Stomach (tissue), 4 donors: ENCODE measurements around the gene NRDE2.

Experiments
- CTCF ChIP-seq, 7 experiments: fragments of 450-650 bp in 4 of 7; fragments of 200-600 bp in 3 of 7; sonication (generic) in 3 of 7; IDR thresholded peaks; one replicate each; pipeline ENCODE4 v1.5.1; 2016 to 2019; ENCODE audit warnings: antibody characterized with exemption in 7 of 7, control low read depth in 2 of 7, mild to moderate bottlenecking in 1 of 7
- POLR2A ChIP-seq, 4 donors: fragments of 450-650 bp; IDR thresholded peaks; one replicate each; pipeline ENCODE4 v1.6.1; 2016; ENCODE audit warnings: antibody characterized with exemption in 4 of 4, control low read depth in 2 of 4, mild to moderate bottlenecking in 1 of 4, moderate library complexity in 1 of 4
- POLR2AphosphoS5 ChIP-seq, 3 donors: sonication (generic); formaldehyde crosslinking; IDR thresholded peaks; one replicate each; pipeline ENCODE4 v1.6.1; 2016; ENCODE audit warnings: antibody characterized with exemption in 3 of 3

- TF ChIP-seq POLR2AphosphoS5 (IDR thresholded peaks at IDR 0.05) (no peak), CTCF (IDR thresholded peaks at IDR 0.05) (no peak), POLR2A (IDR thresholded peaks at IDR 0.05) (no peak)
These were observed 13.5 kb upstream of the NRDE2 start for GRCh38 chr14:90345239-90345557.
